Measurements from ENCODE around the gene LILRB5. TPM values are rescaled to one million over a fixed set of nuclear protein-coding genes. Genes with fewer than 3 reads are reported as not detected.
A peak's percentile ranks its signal among the peaks of the same experiment; 100 is the strongest.

The LILRB5 gene
- total RNA-seq, 1 donor from 2014 or later = 0.38 TPM

- H3K4me1 Mint-ChIP-seq = peaks cover 19% of the 10 kb centered on the region
- ChIA-PET POLR2A (interaction anchor here (1.7 kb wide), 1 partner anchor 23 kb away, joined by 3 read pairs; no protein-coding TSS in a partner anchor), CTCF (no interaction called here)
- DNase-seq = no peak
- no peak overlapping the region for H3K4me3 Mint-ChIP-seq
- no peaks in the 10 kb centered on the region for H3K9me3 Mint-ChIP-seq
- no peak for ATAC-seq (ENCODE audit: low read depth)
- intact Hi-C loops (cut with micrococcal nuclease) = no loop called here
- no peak overlapping the region for H3K27ac Mint-ChIP-seq
- no peaks in the 10 kb centered on the region for H3K36me3 Mint-ChIP-seq (ENCODE audit: low read depth)
- TF ChIP-seq CTCF (IDR thresholded peaks at IDR 0.05) = no peak
- H3K27me3 Mint-ChIP-seq = peaks cover 16% of the 10 kb centered on the region
Observed at GRCh38 chr19:54271106-54271505, 14.0 kb upstream of the LILRB5 start.

- ChIA-PET POLR2A (no interaction called here), CTCF (interaction anchor here (1.9 kb wide), 1 partner anchor 37 kb away, joined by 3 read pairs; no protein-coding TSS in a partner anchor)
- no peak overlapping the region for H3K27ac Mint-ChIP-seq
- TF ChIP-seq CTCF (IDR thresholded peaks at IDR 0.05) = no peak
- H3K27me3 Mint-ChIP-seq = peaks cover 24% of the 10 kb centered on the region
- intact Hi-C loops (cut with micrococcal nuclease) = no loop called here
- no peaks in the 10 kb centered on the region for H3K36me3 Mint-ChIP-seq (ENCODE audit: low read depth)
- H3K4me3 Mint-ChIP-seq = no peak overlapping the region
- H3K4me1 Mint-ChIP-seq = peaks cover 21% of the 10 kb centered on the region
- ATAC-seq (ENCODE audit: low read depth) (no peak), DNase-seq (no peak)
- no peaks in the 10 kb centered on the region for H3K9me3 Mint-ChIP-seq
Observed at GRCh38 chr19:54268936-54269335, 11.9 kb upstream of the LILRB5 start.

GRCh38 chr19:54266133-54266532 is 9.1 kb upstream of the LILRB5 start:
- ChIA-PET POLR2A (interaction anchor here (0.8 to 1.3 kb wide), 2 partner anchors 19 to 23 kb away, joined by 3 to 9 read pairs; no protein-coding TSS in a partner anchor), CTCF (interaction anchor here (0.7 to 4.0 kb wide), 23 partner anchors 13 to 174 kb away, joined by 3 to 40 read pairs (median 5); partner anchors contain the start of genes LILRA5, LILRB2 and MBOAT7)
- intact Hi-C loops (cut with micrococcal nuclease) = loop anchor here (1.0 to 2.0 kb wide), 5 partner anchors 15 to 123 kb away; partner anchors contain the start of gene LILRB2
- Mint-ChIP-seq H3K27me3 (peaks cover 19% of the 10 kb centered on the region), H3K27ac (no peak overlapping the region), H3K4me3 (no peak overlapping the region), H3K9me3 (no peaks in the 10 kb centered on the region), H3K4me1 (peaks cover 3% of the 10 kb centered on the region), H3K36me3 (ENCODE audit: low read depth) (no peaks in the 10 kb centered on the region)
- no peak for TF ChIP-seq CTCF (IDR thresholded peaks at IDR 0.05)
- ATAC-seq (ENCODE audit: low read depth) (peak; percentile 71), DNase-seq (peak; percentile 60)

GRCh38 chr19:54262470-54262869 is 5.4 kb upstream of the LILRB5 start:
- no peak for ATAC-seq (ENCODE audit: low read depth)
- Mint-ChIP-seq H3K4me1 (peaks cover 2% of the 10 kb centered on the region), H3K27ac (no peak overlapping the region), H3K9me3 (no peaks in the 10 kb centered on the region), H3K36me3 (ENCODE audit: low read depth) (no peaks in the 10 kb centered on the region), H3K4me3 (no peak overlapping the region), H3K27me3 (peaks cover 13% of the 10 kb centered on the region)
- ChIA-PET CTCF (no interaction called here), POLR2A (interaction anchor here (1.0 kb wide), 1 partner anchor 77 kb away, joined by 3 read pairs; the partner anchor contains the start of gene LILRA4)
- intact Hi-C loops (cut with micrococcal nuclease) = no loop called here
- TF ChIP-seq CTCF (IDR thresholded peaks at IDR 0.05) = no peak
- DNase-seq = no peak

GRCh38 chr19:54262066-54262465 is 5.0 kb upstream of the LILRB5 start:
- POLR2A ChIA-PET = interaction anchor here (1.0 kb wide), 1 partner anchor 77 kb away, joined by 3 read pairs; the partner anchor contains the start of gene LILRA4
- ATAC-seq (ENCODE audit: low read depth) = no peak
- H3K27ac Mint-ChIP-seq = no peak overlapping the region
- no peaks in the 10 kb centered on the region for H3K9me3 Mint-ChIP-seq
- no peak for TF ChIP-seq CTCF (IDR thresholded peaks at IDR 0.05)
- DNase-seq = no peak
- peaks cover 13% of the 10 kb centered on the region for H3K27me3 Mint-ChIP-seq
- H3K4me3 Mint-ChIP-seq = no peak overlapping the region
- H3K36me3 Mint-ChIP-seq (ENCODE audit: low read depth) = no peaks in the 10 kb centered on the region
- intact Hi-C loops (cut with micrococcal nuclease) = no loop called here
- peaks cover 2% of the 10 kb centered on the region for H3K4me1 Mint-ChIP-seq
- CTCF ChIA-PET = no interaction called here
